Ovary (tissue), 9 donors: ENCODE measurements around the gene SEMA5A. TPM values are rescaled to one million over a fixed set of nuclear protein-coding genes. Genes with fewer than 3 reads are reported as not detected.

Experiments used
- DNase-seq, 5 donors: peaks; one replicate each; pipeline ENCODE4 v3.0.0-alpha.2; 2019 to 2020
- H3K27ac ChIP-seq, 2 donors: fragments of 200-600 bp; one replicate each; pipeline versions ENCODE4 v1.5.1 to v1.8.0; 2019 to 2022
- H3K27me3 ChIP-seq: fragments of 200-600 bp; one replicate; pipeline ENCODE4 v1.8.0; 2022
- H3K36me3 ChIP-seq: fragments of 200-600 bp; sonication (generic); one replicate; pipeline ENCODE4 v1.5.1; 2019
- H3K4me1 ChIP-seq: one replicate; pipeline ENCODE4 v1.8.1; 2013; ENCODE audit warnings: mild to moderate bottlenecking, moderate library complexity; ENCODE audit not compliant: insufficient read depth
- H3K4me3 ChIP-seq: fragments of 200-600 bp; sonication (generic); one replicate; pipeline ENCODE4 v1.5.1; 2017
- H3K9me3 ChIP-seq, 2 donors: fragments of 200-600 bp in 1 of 2; sonication (generic) in 1 of 2; one replicate each; pipeline versions ENCODE4 v1.5.1 to v1.8.1; 2013 to 2019; ENCODE audit warnings: mild to moderate bottlenecking in 1 of 2, moderate library complexity in 1 of 2
- EP300 ChIP-seq: sonication (generic); formaldehyde crosslinking; IDR thresholded peaks from one replicate; pipeline ENCODE4 v1.6.1; 2017; ENCODE audit warnings: antibody characterized with exemption
- POLR2A ChIP-seq: fragments of 450-650 bp; IDR thresholded peaks from one replicate; pipeline ENCODE4 v1.6.1; 2017; ENCODE audit warnings: antibody characterized with exemption, mild to moderate bottlenecking, moderate library complexity
- WGBS, 3 donors: extraction: QIAGEN DNeasy Blood & Tissue Kit in 1 of 3; methylation state at CpG; one replicate each; pipeline versions ENCODE4 v1.1.5 to v1.1.7; 2013 to 2017; 5-methylcytosine and 5-hydroxymethylcytosine counted together
- intact Hi-C, 4 donors: fragments of 100-400 bp; cut with DNase I; formaldehyde crosslinking; loops; one replicate each; pipeline versions ENCODE4 v1.11.0 to v1.15.1; 2022 to 2023
- polyA plus RNA-seq, 2 donors: library from polyadenylated mRNA; stranded (reverse); fragments of 200-250 nt in 1 of 2; fragments of 350-450 nt in 1 of 2; fragmentation: Illumina TruSeq in 1 of 2; extraction: RNeasy Lipid Tissue Mini Kit (QIAGEN cat#74804) in 1 of 2; gene quantifications; one replicate each; pipeline ENCODE4 v1.2.3, GENCODE V29; 2013 to 2014
- total RNA-seq, 7 donors: library from RNA; depleted of rRNA in 2 of 7; stranded (reverse); fragments of >200 nt in 2 of 7; fragmentation: NEBNext Ultra II Directional in 3 of 7; extraction: Animal tissue kit (Norgen Biotek cat#: 25700) in 3 of 7; gene quantifications; one replicate each; pipeline versions ENCODE4 v1.1.0 to v1.2.4, GENCODE V29; 2016 to 2023
- TF ChIP-seq, protein P1 (sequence below), 3 donors: fragments of 450-650 bp in 2 of 3; fragments of 200-600 bp in 1 of 3; IDR thresholded peaks; one replicate each; pipeline versions ENCODE4 v1.5.1 to v1.8.0; 2016 to 2022; ENCODE audit warnings: antibody characterized with exemption in 3 of 3, mild to moderate bottlenecking in 1 of 3
- donor health status: DM: no; HTN: no; CAD: no; lungs with moderate emphysema.
- donor health status: DM: no; HTN: no; CAD: no.
- donor health status: Bipolar disorder and iron deficiency.
- donor health status: DM: yes; HTN: yes; CAD: no.
- donor health status: DM: no; HTN: no; CAD: no.
- donor health status: DM: yes; HTN: yes; CAD: no.

The SEMA5A gene
- total and polyA plus RNA-seq, 9 donors: 2.0 to 6.6 (median 4.3) TPM

DNA sequence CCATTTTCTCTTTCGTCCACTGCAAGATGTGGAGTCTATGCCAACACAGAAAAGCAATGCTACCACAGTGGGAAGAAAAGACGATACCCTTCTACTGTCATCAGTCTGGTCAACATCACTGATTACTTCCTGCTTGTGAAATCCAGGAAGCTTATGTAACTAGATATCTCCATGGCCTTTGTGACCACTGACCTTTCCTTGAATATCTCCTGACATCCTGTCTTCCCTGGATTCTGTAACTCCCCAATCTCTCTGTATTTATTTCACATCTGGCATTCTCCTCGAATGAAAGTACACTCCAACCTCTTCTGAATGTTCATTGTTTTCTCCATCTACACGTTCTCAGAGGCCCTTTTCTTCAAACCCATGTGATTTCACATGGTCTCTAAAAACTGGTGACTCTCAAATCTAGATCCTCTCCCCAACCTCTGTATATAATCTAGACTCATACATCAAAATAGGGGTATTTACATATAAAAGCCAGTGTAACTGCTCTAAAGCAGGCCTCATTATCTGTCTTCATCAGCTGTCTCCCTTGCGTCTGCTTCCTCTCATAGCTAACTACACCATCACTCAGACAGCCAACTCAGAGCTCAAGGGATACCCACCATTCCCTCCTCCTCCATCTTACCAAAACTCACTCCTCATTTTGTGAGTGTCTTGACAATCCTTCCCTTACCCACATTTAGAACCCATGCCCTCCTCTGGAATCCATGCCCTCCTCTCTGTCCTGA is 156.8 kb downstream of the SEMA5A start:
- intact Hi-C loops: no loop called here
- no peaks in the 10 kb centered on the region for H3K36me3 ChIP-seq
- no peaks in the 10 kb centered on the region for H3K27me3 ChIP-seq
- no peaks in the 10 kb centered on the region for H3K4me1 ChIP-seq
- no peak for DNase-seq
- H3K4me3 ChIP-seq: no peak overlapping the region
- H3K9me3 ChIP-seq: no peaks in the 10 kb centered on the region
- TF ChIP-seq EP300 (no peak), POLR2A (no peak)
- TF ChIP-seq, protein P1, sequence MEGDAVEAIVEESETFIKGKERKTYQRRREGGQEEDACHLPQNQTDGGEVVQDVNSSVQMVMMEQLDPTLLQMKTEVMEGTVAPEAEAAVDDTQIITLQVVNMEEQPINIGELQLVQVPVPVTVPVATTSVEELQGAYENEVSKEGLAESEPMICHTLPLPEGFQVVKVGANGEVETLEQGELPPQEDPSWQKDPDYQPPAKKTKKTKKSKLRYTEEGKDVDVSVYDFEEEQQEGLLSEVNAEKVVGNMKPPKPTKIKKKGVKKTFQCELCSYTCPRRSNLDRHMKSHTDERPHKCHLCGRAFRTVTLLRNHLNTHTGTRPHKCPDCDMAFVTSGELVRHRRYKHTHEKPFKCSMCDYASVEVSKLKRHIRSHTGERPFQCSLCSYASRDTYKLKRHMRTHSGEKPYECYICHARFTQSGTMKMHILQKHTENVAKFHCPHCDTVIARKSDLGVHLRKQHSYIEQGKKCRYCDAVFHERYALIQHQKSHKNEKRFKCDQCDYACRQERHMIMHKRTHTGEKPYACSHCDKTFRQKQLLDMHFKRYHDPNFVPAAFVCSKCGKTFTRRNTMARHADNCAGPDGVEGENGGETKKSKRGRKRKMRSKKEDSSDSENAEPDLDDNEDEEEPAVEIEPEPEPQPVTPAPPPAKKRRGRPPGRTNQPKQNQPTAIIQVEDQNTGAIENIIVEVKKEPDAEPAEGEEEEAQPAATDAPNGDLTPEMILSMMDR (IDR thresholded peaks at IDR 0.05): no peak
- H3K27ac ChIP-seq: no peak overlapping the region
- 75 to 77% (median 76%) methylated on average over 5 of the region's 5 CpGs for WGBS, 3 donors

DNA sequence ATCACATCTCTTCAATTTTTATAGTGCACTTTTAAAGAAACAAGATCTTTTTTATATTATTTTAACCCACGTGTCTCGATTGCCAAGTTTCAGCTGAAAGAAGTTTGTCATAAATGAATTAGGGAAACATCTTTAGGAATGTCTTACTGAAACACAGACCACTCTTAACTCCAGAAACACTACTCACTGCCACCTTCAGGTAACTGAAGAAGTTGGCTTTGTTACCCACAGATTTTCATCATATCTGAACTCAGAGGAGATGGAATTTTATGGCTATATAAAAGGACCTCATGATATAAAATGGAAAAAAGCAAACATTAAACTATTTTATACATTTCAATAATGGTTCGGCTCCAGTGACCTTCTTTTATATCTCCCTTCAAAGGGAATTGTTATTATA is 158.0 kb downstream of the SEMA5A start:
- DNase-seq: no peak
- Histone ChIP-seq H3K27ac (no peak overlapping the region), H3K4me3 (no peak overlapping the region), H3K36me3 (no peaks in the 10 kb centered on the region), H3K27me3 (no peaks in the 10 kb centered on the region), H3K4me1 (no peaks in the 10 kb centered on the region), H3K9me3 (no peaks in the 10 kb centered on the region)
- TF ChIP-seq POLR2A (no peak), EP300 (no peak)
- TF ChIP-seq, protein P1 (IDR thresholded peaks at IDR 0.05): no peak
- intact Hi-C loops: no loop called here
- 13 to 36% (median 34%) methylated on average over 3 of the region's 3 CpGs for WGBS, 3 donors

DNA sequence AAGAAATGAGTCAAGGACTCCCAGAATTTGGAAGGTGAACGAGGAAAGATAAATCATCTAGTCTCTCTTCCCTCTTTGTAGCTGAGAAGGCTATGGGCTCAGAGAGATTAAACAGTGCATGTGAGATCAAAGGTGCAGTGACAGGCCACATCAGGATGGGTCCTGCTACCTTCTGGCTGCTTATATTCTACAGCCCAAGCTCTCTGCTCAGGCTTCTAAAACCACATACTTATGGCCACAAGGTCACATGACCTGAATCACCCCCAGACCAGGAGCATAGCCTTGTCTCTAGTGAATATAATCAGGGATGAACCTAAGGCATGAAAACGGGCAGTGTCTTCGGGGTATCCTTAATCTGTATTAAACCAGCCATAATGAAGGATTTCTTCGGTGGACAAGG is 158.9 kb downstream of the SEMA5A start:
- TF ChIP-seq, protein P1 (IDR thresholded peaks at IDR 0.05): no peak
- TF ChIP-seq EP300 (no peak), POLR2A (no peak)
- no peaks in the 10 kb centered on the region for H3K27me3 ChIP-seq
- no peak overlapping the region for H3K4me3 ChIP-seq
- no peaks in the 10 kb centered on the region for H3K36me3 ChIP-seq
- no peaks in the 10 kb centered on the region for H3K4me1 ChIP-seq
- H3K9me3 ChIP-seq: no peaks in the 10 kb centered on the region
- 94 to 96% (median 96%) methylated on average over 4 of the region's 4 CpGs for WGBS, 3 donors
- DNase-seq: no peak
- H3K27ac ChIP-seq: no peak overlapping the region
- intact Hi-C loops: no loop called here

DNA sequence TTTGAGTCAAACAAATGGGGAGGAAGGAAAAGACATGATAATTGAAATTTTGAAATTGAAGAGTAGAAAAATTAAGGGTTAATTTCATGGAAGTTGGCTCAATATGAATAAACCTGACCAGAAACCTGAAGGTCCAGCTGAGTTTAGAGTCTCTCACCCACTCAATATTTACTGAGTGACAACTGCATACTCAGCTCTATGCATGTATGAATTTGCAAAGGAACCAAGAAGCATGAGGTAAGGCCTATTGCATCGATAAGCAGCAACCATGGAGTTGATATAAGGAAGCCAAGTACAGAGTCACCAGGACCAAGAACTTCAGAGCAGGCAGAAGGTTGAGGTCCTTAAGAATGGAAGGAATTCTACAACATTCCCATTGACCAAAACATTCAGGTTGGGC is 163.4 kb downstream of the SEMA5A start:
- TF ChIP-seq POLR2A (no peak), EP300 (no peak)
- TF ChIP-seq, protein P1 (IDR thresholded peaks at IDR 0.05): no peak
- no peaks in the 10 kb centered on the region for H3K36me3 ChIP-seq
- no peak overlapping the region for H3K27ac ChIP-seq
- 90 to 91% (median 90%) methylated on average over 1 of the region's 1 CpG for WGBS, 3 donors
- intact Hi-C loops: no loop called here
- no peak for DNase-seq
- no peak overlapping the region for H3K4me3 ChIP-seq
- no peaks in the 10 kb centered on the region for H3K27me3 ChIP-seq
- no peaks in the 10 kb centered on the region for H3K9me3 ChIP-seq
- H3K4me1 ChIP-seq: no peaks in the 10 kb centered on the region
